Neutrophil (primary cell): ENCODE data around the gene LONRF3.

Experiments
- H3K27ac ChIP-seq: fragments of 200-600 bp; sonication (generic); 2 replicates; pipeline ENCODE4 v1.5.1; 2016; ENCODE audit warnings: mild to moderate bottlenecking, moderate library complexity
- H3K27me3 ChIP-seq: fragments of 200-600 bp; sonication (generic); 2 replicates; pipeline ENCODE4 v1.6.0; 2016; ENCODE audit warnings: mild to moderate bottlenecking
- H3K36me3 ChIP-seq: fragments of 200-600 bp; sonication (generic); 2 replicates; pipeline ENCODE4 v1.5.1; 2017
- H3K4me1 ChIP-seq, 2 experiments: fragments of 200-600 bp in 1 of 2; sonication (generic) in 1 of 2; 1 replicate in 1 of 2; 2 replicates in 1 of 2; pipeline versions ENCODE4 v1.5.1 to v1.6.1; 2013 to 2016; ENCODE audit warnings: low read depth in 1 of 2, low read length in 1 of 2, mild to moderate bottlenecking in 1 of 2, moderate library complexity in 1 of 2; ENCODE audit not compliant: control insufficient read depth in 1 of 2, insufficient read depth in 1 of 2
- H3K4me3 ChIP-seq, 2 experiments: fragments of 200-600 bp in 1 of 2; sonication (generic) in 1 of 2; 1 replicate in 1 of 2; 2 replicates in 1 of 2; pipeline ENCODE4 v1.5.1; 2013 to 2016; ENCODE audit warnings: low read depth in 1 of 2, low read length in 1 of 2, mild to moderate bottlenecking in 1 of 2, moderate library complexity in 1 of 2
- H3K9me3 ChIP-seq: fragments of 200-600 bp; sonication (generic); 2 replicates; pipeline ENCODE4 v1.5.1; 2016
- CTCF ChIP-seq: fragments of 200-600 bp; sonication (generic); IDR thresholded peaks from 2 replicates; pipeline ENCODE4 v1.5.1; 2016; ENCODE audit warnings: antibody characterized with exemption

Gene LONRF3

GRCh38 chrX:118965395-118965794 is 9.0 kb upstream of the LONRF3 start:
- Histone ChIP-seq H3K27me3 (peaks cover 5% of the 10 kb centered on the region), H3K36me3 (no peaks in the 10 kb centered on the region), H3K4me1 (no peaks in the 10 kb centered on the region), H3K4me3 (no peak overlapping the region), H3K27ac (no peak overlapping the region), H3K9me3 (no peaks in the 10 kb centered on the region)
- TF ChIP-seq CTCF: no peak

- Histone ChIP-seq H3K27me3 (peaks cover 28% of the 10 kb centered on the region), H3K9me3 (no peaks in the 10 kb centered on the region), H3K36me3 (no peaks in the 10 kb centered on the region), H3K27ac (no peak overlapping the region), H3K4me1 (peaks cover 0 to under 1% of the 10 kb centered on the region in 2 experiments), H3K4me3 (no peak overlapping the region)
- no peak for TF ChIP-seq CTCF
Observed at GRCh38 chrX:118968031-118968430, 6.4 kb upstream of the LONRF3 start.

- no peak overlapping the region for H3K4me3 ChIP-seq
- H3K36me3 ChIP-seq: no peaks in the 10 kb centered on the region
- H3K27me3 ChIP-seq: peaks cover 49% of the 10 kb centered on the region
- H3K9me3 ChIP-seq: no peaks in the 10 kb centered on the region
- no peak overlapping the region for H3K27ac ChIP-seq
- TF ChIP-seq CTCF: no peak
- peaks cover 13 to 16% of the 10 kb centered on the region in 2 experiments for H3K4me1 ChIP-seq
Observed at GRCh38 chrX:118971552-118971951, 2.9 kb upstream of the LONRF3 start.

- H3K4me1 ChIP-seq: peaks cover 13 to 19% of the 10 kb centered on the region in 2 experiments
- H3K27me3 ChIP-seq: peaks cover 44% of the 10 kb centered on the region
- no peak for TF ChIP-seq CTCF
- no peaks in the 10 kb centered on the region for H3K9me3 ChIP-seq
- no peak overlapping the region for H3K27ac ChIP-seq
- no peaks in the 10 kb centered on the region for H3K36me3 ChIP-seq
- H3K4me3 ChIP-seq: peak overlapping the region; percentile 62 to 68
Observed at GRCh38 chrX:118973389-118974087, 880 bp upstream of the LONRF3 start.

- no peak for TF ChIP-seq CTCF
- peaks cover 13 to 19% of the 10 kb centered on the region in 2 experiments for H3K4me1 ChIP-seq
- no peaks in the 10 kb centered on the region for H3K9me3 ChIP-seq
- H3K27ac ChIP-seq: no peak overlapping the region
- H3K4me3 ChIP-seq: peak overlapping the region; percentile 62 to 68
- H3K36me3 ChIP-seq: no peaks in the 10 kb centered on the region
- H3K27me3 ChIP-seq: peaks cover 44% of the 10 kb centered on the region
Observed at GRCh38 chrX:118974908-118975671, 672 bp downstream of the LONRF3 start.
